Pancreas (tissue), 10 donors: ENCODE data around the gene KSR2. TPM values are rescaled to one million over a fixed set of nuclear protein-coding genes. Genes with fewer than 3 reads are reported as not detected.

Experiments used
- ATAC-seq, 4 donors: fragments of 200-7000 bp; cut with Tn5 transposase; one replicate each; pipeline versions ENCODE4 v1.8.0 to v1.9.1; 2020; ENCODE audit warnings: mild to moderate bottlenecking in 4 of 4, moderate library complexity in 4 of 4
- DNase-seq, 6 donors: peaks; one replicate each; pipeline ENCODE4 v3.0.0-alpha.2; 2020
- FAIRE-seq: peaks from 2 replicates; lab custom pipeline; 2012; peaks lifted over from hg19 to GRCh38; lab: Jason Lieb, UNC
- H3K27ac ChIP-seq, 4 donors: fragments of 200-600 bp; sonication (generic); 1 replicate in 3 of 4; 2 replicates in 1 of 4; pipeline versions ENCODE4 v1.5.0 to v1.8.0; 2020
- H3K27me3 ChIP-seq, 4 donors: fragments of 200-600 bp; one replicate each; pipeline ENCODE4 v1.8.0; 2021
- H3K36me3 ChIP-seq, 3 donors: fragments of 200-600 bp; sonication (generic) in 1 of 3; one replicate each; pipeline versions ENCODE4 v1.5.0 to v1.8.0; 2020 to 2021
- H3K4me1 ChIP-seq, 3 donors: fragments of 200-600 bp; one replicate each; pipeline ENCODE4 v1.8.0; 2021
- H3K4me3 ChIP-seq, 4 donors: fragments of 200-600 bp; sonication (generic) in 2 of 4; one replicate each; pipeline versions ENCODE4 v1.5.0 to v1.8.0; 2020 to 2021
- H3K9me3 ChIP-seq, 4 donors: fragments of 200-600 bp; one replicate each; pipeline ENCODE4 v1.8.0; 2021
- WGBS, 2 donors: extraction: QIAGEN DNeasy Blood & Tissue Kit; methylation state at CpG; one replicate each; pipeline ENCODE4 v1.1.7; 2013; 5-methylcytosine and 5-hydroxymethylcytosine counted together
- intact Hi-C, 3 donors: fragments of 100-400 bp; cut with DNase I; formaldehyde crosslinking; loops; one replicate each; pipeline versions ENCODE4 v1.11.1 to v1.14.2; 2022
- polyA plus RNA-seq, 2 donors: library from polyadenylated mRNA; stranded (reverse); fragments of 200-250 nt; gene quantifications; one replicate each; pipeline ENCODE4 v1.2.3, GENCODE V29; 2013
- total RNA-seq, 6 donors: library from RNA; stranded (reverse); fragmentation: NEBNext Ultra II Directional in 4 of 6; extraction: Animal tissue kit (Norgen Biotek cat#: 25700) in 4 of 6; gene quantifications; one replicate each; pipeline versions ENCODE4 v1.2.1 to v1.2.4, GENCODE V29; 2021 to 2023
- TF ChIP-seq, protein P1 (sequence below), 4 donors: fragments of 200-600 bp; sonication (generic) in 3 of 4; IDR thresholded peaks; one replicate each; pipeline versions ENCODE4 v1.5.0 to v1.8.0; 2021; ENCODE audit warnings: antibody characterized with exemption in 4 of 4
- donor health status: healthy with polysubstance abuse.
- donor health status: DM: no; HTN: no; CAD: no; lungs with moderate emphysema.
- donor health status: DM: no; HTN: no; CAD: no.
- donor health status: control.
- donor health status: control.
- donor health status: Bipolar disorder and iron deficiency.
- donor health status: DM: yes; HTN: yes; CAD: no.
- donor health status: DM: no; HTN: no; CAD: no.
- donor health status: DM: no; HTN: no; CAD: no.
- donor health status: DM: yes; HTN: yes; CAD: no.

Gene KSR2
- total and polyA plus RNA-seq, 8 donors = 0.68 to 1.8 (median 1.3) TPM

DNA sequence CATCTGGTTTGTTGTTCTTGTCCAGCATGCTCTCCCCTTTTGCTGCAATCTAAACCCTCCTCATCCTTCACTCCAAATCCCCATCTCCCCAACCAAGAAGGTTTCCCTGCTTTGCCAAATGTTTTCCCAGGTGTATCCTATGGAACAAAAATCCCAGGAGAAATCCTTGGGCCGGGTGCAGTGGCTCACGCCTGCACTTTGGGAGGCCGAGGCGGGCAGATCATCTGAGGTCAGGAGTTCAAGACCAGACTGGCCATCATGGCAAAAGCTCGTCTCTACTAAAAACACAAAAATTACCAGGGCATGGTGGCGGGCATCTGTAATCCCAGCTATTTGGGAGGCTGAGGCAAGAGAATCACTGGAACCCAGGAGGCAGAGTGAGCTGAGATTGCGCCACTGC lies 5.0 kb downstream of the KSR2 start:
- DNase-seq (no peak), ATAC-seq (no peak), FAIRE-seq (no peak)
- no peaks in the 10 kb centered on the region for H3K36me3 ChIP-seq
- H3K27me3 ChIP-seq = no peaks in the 10 kb centered on the region
- H3K27ac ChIP-seq = no peak overlapping the region
- intact Hi-C loops = no loop called here
- no peaks in the 10 kb centered on the region for H3K9me3 ChIP-seq
- TF ChIP-seq, protein P1, sequence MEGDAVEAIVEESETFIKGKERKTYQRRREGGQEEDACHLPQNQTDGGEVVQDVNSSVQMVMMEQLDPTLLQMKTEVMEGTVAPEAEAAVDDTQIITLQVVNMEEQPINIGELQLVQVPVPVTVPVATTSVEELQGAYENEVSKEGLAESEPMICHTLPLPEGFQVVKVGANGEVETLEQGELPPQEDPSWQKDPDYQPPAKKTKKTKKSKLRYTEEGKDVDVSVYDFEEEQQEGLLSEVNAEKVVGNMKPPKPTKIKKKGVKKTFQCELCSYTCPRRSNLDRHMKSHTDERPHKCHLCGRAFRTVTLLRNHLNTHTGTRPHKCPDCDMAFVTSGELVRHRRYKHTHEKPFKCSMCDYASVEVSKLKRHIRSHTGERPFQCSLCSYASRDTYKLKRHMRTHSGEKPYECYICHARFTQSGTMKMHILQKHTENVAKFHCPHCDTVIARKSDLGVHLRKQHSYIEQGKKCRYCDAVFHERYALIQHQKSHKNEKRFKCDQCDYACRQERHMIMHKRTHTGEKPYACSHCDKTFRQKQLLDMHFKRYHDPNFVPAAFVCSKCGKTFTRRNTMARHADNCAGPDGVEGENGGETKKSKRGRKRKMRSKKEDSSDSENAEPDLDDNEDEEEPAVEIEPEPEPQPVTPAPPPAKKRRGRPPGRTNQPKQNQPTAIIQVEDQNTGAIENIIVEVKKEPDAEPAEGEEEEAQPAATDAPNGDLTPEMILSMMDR (IDR thresholded peaks at IDR 0.05) = no peak
- H3K4me3 ChIP-seq = no peak overlapping the region
- WGBS, 2 donors = 83 to 90% methylated on average over 7 of the region's 7 CpGs
- no peaks in the 10 kb centered on the region for H3K4me1 ChIP-seq

DNA sequence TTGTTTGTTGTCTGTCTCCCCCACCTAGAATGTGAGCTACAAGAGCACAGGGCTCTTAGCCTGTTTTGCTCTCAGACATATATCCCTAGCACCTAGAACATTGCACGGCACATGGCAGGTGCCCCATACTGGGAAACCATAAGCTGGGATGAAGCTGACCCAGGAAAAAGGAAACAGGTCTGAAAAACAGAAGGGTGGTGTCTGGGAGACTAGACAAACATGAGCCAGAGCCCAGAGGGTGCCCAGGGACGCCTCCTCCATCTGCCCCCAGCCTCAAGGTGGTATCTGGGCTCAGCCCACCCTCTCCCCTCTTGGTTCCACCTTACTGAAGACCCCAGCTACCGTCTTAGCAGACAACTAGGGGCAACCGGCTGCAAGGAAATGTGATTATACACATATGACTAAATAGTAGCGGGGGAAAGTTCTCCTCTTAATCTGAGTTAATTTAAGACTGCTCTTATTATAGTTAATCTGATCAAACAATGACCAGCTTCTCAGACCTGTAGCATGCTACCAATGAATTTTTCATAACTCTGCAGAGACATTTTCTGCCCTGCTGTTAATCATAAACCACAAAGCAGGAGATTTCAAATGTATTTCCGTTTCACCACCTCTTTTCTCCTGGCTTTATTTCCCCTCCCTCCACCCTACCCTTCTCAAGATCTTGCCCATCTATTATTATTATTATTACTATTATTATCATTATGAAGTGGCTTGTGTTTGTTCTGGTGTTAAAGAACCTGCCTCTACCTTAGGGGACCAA lies 31.9 kb downstream of the KSR2 start:
- DNase-seq (no peak), ATAC-seq (peak in 3 of 4 donors; percentile 31 to 48 (median 35)), FAIRE-seq (no peak)
- Histone ChIP-seq H3K36me3 (no peaks in the 10 kb centered on the region), H3K4me3 (no peak overlapping the region), H3K4me1 (no peaks in the 10 kb centered on the region), H3K9me3 (no peaks in the 10 kb centered on the region), H3K27ac (peak overlapping the region in 2 of 4 donors; percentile 50 to 66), H3K27me3 (no peaks in the 10 kb centered on the region)
- intact Hi-C loops = no loop called here
- TF ChIP-seq, protein P1 (IDR thresholded peaks at IDR 0.05) = no peak
- WGBS, 2 donors = 57 to 60% methylated on average over 6 of the region's 6 CpGs

- no peaks in the 10 kb centered on the region for H3K9me3 ChIP-seq
- H3K4me1 ChIP-seq = no peaks in the 10 kb centered on the region
- H3K36me3 ChIP-seq = no peaks in the 10 kb centered on the region
- DNase-seq (no peak), ATAC-seq (no peak), FAIRE-seq (no peak)
- TF ChIP-seq, protein P1 (IDR thresholded peaks at IDR 0.05) = no peak
- 93 to 97% methylated on average over 5 of the region's 5 CpGs for WGBS, 2 donors
- H3K27me3 ChIP-seq = no peaks in the 10 kb centered on the region
- no peak overlapping the region for H3K4me3 ChIP-seq
- intact Hi-C loops = no loop called here
- H3K27ac ChIP-seq = no peak overlapping the region
Observed at GRCh38 chr12:117933545-117933944, 35.2 kb downstream of the KSR2 start.

DNA sequence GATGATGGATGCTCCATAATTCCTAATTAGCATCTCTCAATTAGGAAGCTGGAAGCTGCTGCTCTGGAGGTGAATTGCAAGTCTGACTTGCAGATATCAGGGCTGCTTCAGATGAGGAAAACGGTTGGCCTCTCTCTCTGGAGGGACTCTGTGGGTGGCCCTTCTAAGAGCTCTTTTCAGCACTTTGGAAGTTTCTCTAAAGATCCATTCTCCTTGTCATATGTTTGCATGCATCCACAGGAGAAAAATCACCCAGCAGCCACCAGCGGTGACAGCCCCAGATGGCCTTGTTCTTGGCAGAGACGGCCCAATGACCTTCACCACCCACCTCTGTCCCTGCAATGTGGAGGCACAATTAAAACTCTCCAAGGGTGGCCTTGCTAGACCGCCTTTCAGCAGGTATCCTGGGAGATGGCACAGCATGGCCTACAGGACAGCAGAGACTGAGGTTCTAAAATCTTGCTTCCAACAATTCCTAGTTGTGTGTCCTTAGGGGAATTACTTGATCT lies 42.3 kb downstream of the KSR2 start:
- H3K36me3 ChIP-seq = no peaks in the 10 kb centered on the region
- no peaks in the 10 kb centered on the region for H3K9me3 ChIP-seq
- no peak overlapping the region for H3K4me3 ChIP-seq
- TF ChIP-seq, protein P1 (IDR thresholded peaks at IDR 0.05) = no peak
- DNase-seq (no peak), FAIRE-seq (no peak), ATAC-seq (no peak)
- no peak overlapping the region for H3K27ac ChIP-seq
- no peaks in the 10 kb centered on the region for H3K27me3 ChIP-seq
- 45 to 54% methylated on average over 4 of the region's 4 CpGs for WGBS, 2 donors
- intact Hi-C loops = no loop called here
- no peaks in the 10 kb centered on the region for H3K4me1 ChIP-seq
